ENCODE measurements around the gene CLDN14. TPM values are rescaled to one million over a fixed set of nuclear protein-coding genes. Genes with fewer than 3 reads are reported as not detected.

Gene CLDN14
- total and polyA plus RNA-seq, 2 donors: 0.09 to 0.16 TPM

GRCh38 chr21:36474591-36474990, 5.3 kb downstream of the CLDN14 start:
- no peaks in the 10 kb centered on the region for H3K36me3 ChIP-seq (ENCODE audit: insufficient read depth)
- no peak overlapping the region for H3K27ac ChIP-seq (ENCODE audit: low read depth)
- WGBS: 81% methylated on average over 6 of the region's 6 CpGs
- DNase-seq (ENCODE audit: extremely low spot score): no peak
- no peaks in the 10 kb centered on the region for H3K4me1 ChIP-seq (ENCODE audit: insufficient read depth)
- H3K4me3 ChIP-seq (ENCODE audit: low read depth, low read length): no peak overlapping the region

- no peak for DNase-seq (ENCODE audit: extremely low spot score)
- Histone ChIP-seq H3K4me1 (ENCODE audit: insufficient read depth) (no peaks in the 10 kb centered on the region), H3K36me3 (ENCODE audit: insufficient read depth) (no peaks in the 10 kb centered on the region), H3K27ac (ENCODE audit: low read depth) (no peak overlapping the region), H3K4me3 (ENCODE audit: low read depth, low read length) (no peak overlapping the region)
- WGBS: 86% methylated on average over 1 of the region's 1 CpG
Observed at GRCh38 chr21:36473203-36473602, 6.7 kb downstream of the CLDN14 start.

DNA sequence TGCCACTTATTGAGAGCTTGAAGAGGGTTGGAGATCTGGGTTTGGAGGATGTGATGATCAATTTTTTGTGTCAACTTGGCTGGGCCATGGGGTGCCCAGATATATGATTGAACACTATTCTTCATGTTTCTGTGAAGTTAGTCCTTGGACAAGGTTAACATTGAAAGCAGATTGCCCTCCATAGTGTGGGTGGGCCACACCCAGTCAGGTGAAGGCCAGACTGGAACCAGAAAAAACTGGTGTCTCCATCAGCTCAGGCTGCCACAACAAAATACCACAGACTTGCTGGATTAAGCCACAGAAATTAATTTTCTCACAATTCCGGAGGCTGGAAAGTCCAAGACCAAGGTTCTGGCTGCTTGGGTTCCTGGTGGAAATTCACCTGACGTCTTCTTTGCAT, 7.5 kb downstream of the CLDN14 start:
- Histone ChIP-seq H3K27ac (ENCODE audit: low read depth) (no peak overlapping the region), H3K36me3 (ENCODE audit: insufficient read depth) (no peaks in the 10 kb centered on the region), H3K4me3 (ENCODE audit: low read depth, low read length) (no peak overlapping the region), H3K4me1 (ENCODE audit: insufficient read depth) (no peaks in the 10 kb centered on the region)
- DNase-seq (ENCODE audit: extremely low spot score): no peak
- WGBS: 98% methylated on average over 2 of the region's 2 CpGs

GRCh38 chr21:36471254-36471723, 8.6 kb downstream of the CLDN14 start:
- WGBS: 91% methylated on average over 1 of the region's 1 CpG
- no peaks in the 10 kb centered on the region for H3K4me1 ChIP-seq (ENCODE audit: insufficient read depth)
- H3K27ac ChIP-seq (ENCODE audit: low read depth): no peak overlapping the region
- H3K4me3 ChIP-seq (ENCODE audit: low read depth, low read length): no peak overlapping the region
- DNase-seq (ENCODE audit: extremely low spot score): no peak
- H3K36me3 ChIP-seq (ENCODE audit: insufficient read depth): no peaks in the 10 kb centered on the region

GRCh38 chr21:36470294-36470693, 9.6 kb downstream of the CLDN14 start:
- no peak for DNase-seq (ENCODE audit: extremely low spot score)

GRCh38 chr21:36466061-36466511, 13.8 kb downstream of the CLDN14 start:
- Histone ChIP-seq H3K4me1 (ENCODE audit: insufficient read depth) (no peaks in the 10 kb centered on the region), H3K4me3 (ENCODE audit: low read depth, low read length) (no peak overlapping the region), H3K27ac (ENCODE audit: low read depth) (no peak overlapping the region), H3K36me3 (ENCODE audit: insufficient read depth) (no peaks in the 10 kb centered on the region)
- 85% methylated on average over 8 of the region's 8 CpGs for WGBS
- no peak for DNase-seq (ENCODE audit: extremely low spot score)

More at GRCh38 chr21:36470294-36470693, 9.6 kb downstream of the CLDN14 start:
- no peak overlapping the region for H3K4me3 ChIP-seq (ENCODE audit: low read depth, low read length)
- H3K27ac ChIP-seq (ENCODE audit: low read depth): no peak overlapping the region
- H3K4me1 ChIP-seq (ENCODE audit: insufficient read depth): no peaks in the 10 kb centered on the region
- no peaks in the 10 kb centered on the region for H3K36me3 ChIP-seq (ENCODE audit: insufficient read depth)
- 81% methylated on average over 10 of the region's 10 CpGs for WGBS

- no peaks in the 10 kb centered on the region for H3K36me3 ChIP-seq (ENCODE audit: insufficient read depth)
- no peak for DNase-seq (ENCODE audit: extremely low spot score)
Observed at GRCh38 chr21:36465478-36465877, 14.4 kb downstream of the CLDN14 start.

DNA sequence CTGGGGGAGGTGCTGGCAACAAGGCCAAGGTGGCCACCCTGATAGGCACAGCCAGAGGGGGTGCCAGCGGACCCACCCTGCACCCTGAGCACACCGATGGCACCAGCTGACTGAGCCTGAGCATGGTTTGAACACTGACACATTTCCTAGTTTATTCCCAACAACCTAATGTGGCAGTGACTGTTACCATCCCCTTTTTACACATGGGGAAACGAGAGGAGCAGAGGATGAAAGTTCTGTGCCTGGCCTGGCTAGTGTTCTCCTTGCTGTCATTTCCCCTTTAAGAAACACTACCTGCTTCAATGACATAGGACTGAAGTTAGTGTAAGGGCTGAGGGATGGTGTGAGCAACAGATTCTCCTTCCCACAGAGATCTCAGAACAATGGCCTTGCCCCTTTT, 15.3 kb downstream of the CLDN14 start:
- WGBS: 84% methylated on average over 3 of the region's 3 CpGs
- H3K27ac ChIP-seq (ENCODE audit: low read depth): no peak overlapping the region
- no peak overlapping the region for H3K4me3 ChIP-seq (ENCODE audit: low read depth, low read length)
- DNase-seq (ENCODE audit: extremely low spot score): no peak
- no peaks in the 10 kb centered on the region for H3K36me3 ChIP-seq (ENCODE audit: insufficient read depth)
- no peaks in the 10 kb centered on the region for H3K4me1 ChIP-seq (ENCODE audit: insufficient read depth)

More at GRCh38 chr21:36465478-36465877, 14.4 kb downstream of the CLDN14 start:
- 48% methylated on average over 8 of the region's 8 CpGs for WGBS
- Histone ChIP-seq H3K4me1 (ENCODE audit: insufficient read depth) (no peaks in the 10 kb centered on the region), H3K4me3 (ENCODE audit: low read depth, low read length) (no peak overlapping the region), H3K27ac (ENCODE audit: low read depth) (no peak overlapping the region)

GRCh38 chr21:36463991-36464390, 15.9 kb downstream of the CLDN14 start:
- WGBS: 75% methylated on average over 10 of the region's 10 CpGs
- DNase-seq (ENCODE audit: extremely low spot score): no peak
- no peaks in the 10 kb centered on the region for H3K4me1 ChIP-seq (ENCODE audit: insufficient read depth)

DNA sequence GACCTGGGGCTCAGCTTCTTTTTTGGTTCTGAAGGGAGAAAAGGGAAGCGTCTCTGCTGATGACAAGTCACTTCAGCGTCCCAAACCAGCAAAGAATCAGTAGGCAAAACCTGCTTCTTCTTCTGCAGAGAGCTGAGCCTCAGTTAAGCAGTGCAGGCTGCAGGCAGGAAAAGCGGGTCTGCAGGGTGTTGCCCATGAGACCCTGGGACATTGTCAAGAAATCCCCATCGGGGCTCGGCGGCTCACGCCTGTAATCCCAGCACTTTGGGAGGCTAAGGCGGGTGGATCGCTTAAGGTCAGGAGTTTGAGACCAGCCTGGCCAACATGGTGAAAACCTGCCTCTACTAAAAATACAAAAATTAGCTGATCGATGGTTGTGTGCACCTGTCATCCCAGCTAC, 16.7 kb downstream of the CLDN14 start:
- Histone ChIP-seq H3K27ac (ENCODE audit: low read depth) (no peak overlapping the region), H3K4me3 (ENCODE audit: low read depth, low read length) (no peak overlapping the region), H3K4me1 (ENCODE audit: insufficient read depth) (no peaks in the 10 kb centered on the region), H3K36me3 (ENCODE audit: insufficient read depth) (no peaks in the 10 kb centered on the region)
- DNase-seq (ENCODE audit: extremely low spot score): no peak
- WGBS: 87% methylated on average over 10 of the region's 10 CpGs

More at GRCh38 chr21:36463991-36464390, 15.9 kb downstream of the CLDN14 start:
- Histone ChIP-seq H3K27ac (ENCODE audit: low read depth) (no peak overlapping the region), H3K36me3 (ENCODE audit: insufficient read depth) (no peaks in the 10 kb centered on the region), H3K4me3 (ENCODE audit: low read depth, low read length) (no peak overlapping the region)

DNA sequence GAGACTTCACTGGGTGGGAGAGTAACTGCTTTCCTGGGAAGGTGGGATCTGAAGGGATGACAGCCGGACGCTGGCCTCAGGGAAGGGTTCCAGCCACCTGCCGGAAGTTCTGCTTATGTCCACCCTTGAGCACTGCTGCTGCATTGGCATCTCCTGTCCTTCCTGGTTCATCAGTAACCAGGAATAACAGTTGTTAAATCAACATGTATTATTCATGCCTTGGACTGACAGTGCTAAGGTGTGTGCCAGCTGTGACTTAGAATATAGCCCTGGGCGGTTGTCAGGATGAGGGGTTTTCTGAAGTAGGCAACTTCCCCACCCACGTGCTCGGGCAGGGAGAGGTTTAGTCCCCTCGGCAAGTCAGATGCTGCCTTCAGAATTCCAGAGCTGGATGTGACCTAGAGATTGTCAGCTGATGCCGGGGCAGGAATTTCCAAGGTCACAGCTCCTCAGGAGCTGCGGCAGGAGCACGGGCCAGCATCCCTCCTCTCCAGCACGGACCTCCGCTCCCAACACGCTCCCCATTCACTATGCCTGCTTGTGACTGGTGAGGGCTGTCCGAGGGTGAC, 17.9 kb downstream of the CLDN14 start:
- Histone ChIP-seq H3K4me1 (ENCODE audit: insufficient read depth) (no peaks in the 10 kb centered on the region), H3K4me3 (ENCODE audit: low read depth, low read length) (no peak overlapping the region), H3K27ac (ENCODE audit: low read depth) (no peak overlapping the region), H3K36me3 (ENCODE audit: insufficient read depth) (no peaks in the 10 kb centered on the region)
- no peak for DNase-seq (ENCODE audit: extremely low spot score)
- 61% methylated on average over 14 of the region's 14 CpGs for WGBS

DNA sequence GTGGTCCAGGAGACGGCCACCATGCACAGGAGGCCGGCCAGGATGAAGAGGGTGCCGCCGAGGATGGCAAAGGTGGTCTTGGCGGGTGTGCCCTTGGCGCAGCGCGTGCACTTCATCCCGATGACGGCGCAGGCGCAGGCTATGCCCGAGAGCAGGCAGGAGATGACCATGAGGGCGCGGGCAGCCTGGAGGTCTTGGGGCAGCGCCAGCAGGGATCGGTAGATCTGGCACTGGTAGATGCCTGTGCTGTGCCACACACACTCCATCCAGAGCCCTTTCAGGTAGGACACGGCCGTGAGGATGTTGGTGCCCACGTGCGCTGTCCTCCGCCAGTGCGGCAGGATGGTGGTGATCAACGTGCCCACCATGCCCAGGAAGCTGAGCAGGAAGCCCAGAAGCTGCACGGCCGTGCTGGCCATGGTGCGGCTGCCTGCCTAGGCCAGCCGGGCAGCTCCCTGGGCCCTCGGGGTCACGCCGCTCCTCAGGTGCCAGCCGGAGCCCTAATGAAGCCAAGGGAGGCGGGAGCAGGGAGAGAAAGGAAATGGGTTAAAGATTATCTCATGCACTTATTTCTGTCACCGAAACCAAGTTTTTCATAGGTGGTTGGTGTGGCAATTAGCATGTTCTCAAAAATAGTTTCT, 18.5 kb downstream of the CLDN14 start:
- H3K4me1 ChIP-seq (ENCODE audit: insufficient read depth): no peaks in the 10 kb centered on the region
- no peak for DNase-seq (ENCODE audit: extremely low spot score)
- WGBS: 94% methylated on average over 34 of the region's 34 CpGs
- no peaks in the 10 kb centered on the region for H3K36me3 ChIP-seq (ENCODE audit: insufficient read depth)
- H3K4me3 ChIP-seq (ENCODE audit: low read depth, low read length): no peak overlapping the region
- no peak overlapping the region for H3K27ac ChIP-seq (ENCODE audit: low read depth)

GRCh38 chr21:36460866-36461265, 19.1 kb downstream of the CLDN14 start:
- no peaks in the 10 kb centered on the region for H3K36me3 ChIP-seq (ENCODE audit: insufficient read depth)
- H3K4me1 ChIP-seq (ENCODE audit: insufficient read depth): no peaks in the 10 kb centered on the region
- H3K4me3 ChIP-seq (ENCODE audit: low read depth, low read length): no peak overlapping the region
- H3K27ac ChIP-seq (ENCODE audit: low read depth): no peak overlapping the region
- DNase-seq (ENCODE audit: extremely low spot score): no peak
- 90% methylated on average over 16 of the region's 16 CpGs for WGBS

- Histone ChIP-seq H3K27ac (ENCODE audit: low read depth) (no peak overlapping the region), H3K4me1 (ENCODE audit: insufficient read depth) (no peaks in the 10 kb centered on the region), H3K4me3 (ENCODE audit: low read depth, low read length) (no peak overlapping the region), H3K36me3 (ENCODE audit: insufficient read depth) (no peaks in the 10 kb centered on the region)
- 93% methylated on average over 6 of the region's 6 CpGs for WGBS
- DNase-seq (ENCODE audit: extremely low spot score): no peak
Observed at GRCh38 chr21:36459098-36459497, 20.8 kb downstream of the CLDN14 start.
